ENCODE measurements around the gene GRID2. TPM values are rescaled to one million over a fixed set of nuclear protein-coding genes. Genes with fewer than 3 reads are reported as not detected.

GRID2 gene
- total RNA-seq, 2 donors from 2014 or later = 27.3 to 40.4 TPM

DNA sequence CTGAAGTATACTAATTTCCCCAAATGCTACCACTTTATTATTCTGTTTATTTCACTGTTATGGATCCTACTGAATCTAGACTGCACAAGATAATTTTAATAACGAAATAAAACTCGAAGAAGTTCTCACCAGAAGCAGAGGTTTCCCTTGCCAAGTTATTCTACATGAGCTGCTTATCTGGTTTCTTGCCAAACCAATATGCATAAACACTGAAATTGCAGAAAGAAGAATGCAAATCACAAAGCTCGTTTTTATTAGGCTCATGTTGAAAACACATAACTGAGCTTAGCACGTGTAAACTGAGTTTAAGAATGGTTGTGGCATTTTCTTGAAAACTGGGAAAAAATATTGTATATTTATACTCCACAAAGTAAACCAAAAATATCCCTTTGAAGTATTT lies 35.9 kb downstream of the GRID2 start:
- TF ChIP-seq, protein P1, sequence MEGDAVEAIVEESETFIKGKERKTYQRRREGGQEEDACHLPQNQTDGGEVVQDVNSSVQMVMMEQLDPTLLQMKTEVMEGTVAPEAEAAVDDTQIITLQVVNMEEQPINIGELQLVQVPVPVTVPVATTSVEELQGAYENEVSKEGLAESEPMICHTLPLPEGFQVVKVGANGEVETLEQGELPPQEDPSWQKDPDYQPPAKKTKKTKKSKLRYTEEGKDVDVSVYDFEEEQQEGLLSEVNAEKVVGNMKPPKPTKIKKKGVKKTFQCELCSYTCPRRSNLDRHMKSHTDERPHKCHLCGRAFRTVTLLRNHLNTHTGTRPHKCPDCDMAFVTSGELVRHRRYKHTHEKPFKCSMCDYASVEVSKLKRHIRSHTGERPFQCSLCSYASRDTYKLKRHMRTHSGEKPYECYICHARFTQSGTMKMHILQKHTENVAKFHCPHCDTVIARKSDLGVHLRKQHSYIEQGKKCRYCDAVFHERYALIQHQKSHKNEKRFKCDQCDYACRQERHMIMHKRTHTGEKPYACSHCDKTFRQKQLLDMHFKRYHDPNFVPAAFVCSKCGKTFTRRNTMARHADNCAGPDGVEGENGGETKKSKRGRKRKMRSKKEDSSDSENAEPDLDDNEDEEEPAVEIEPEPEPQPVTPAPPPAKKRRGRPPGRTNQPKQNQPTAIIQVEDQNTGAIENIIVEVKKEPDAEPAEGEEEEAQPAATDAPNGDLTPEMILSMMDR (conservative IDR thresholded peaks at IDR 0.05) = no peak

DNA sequence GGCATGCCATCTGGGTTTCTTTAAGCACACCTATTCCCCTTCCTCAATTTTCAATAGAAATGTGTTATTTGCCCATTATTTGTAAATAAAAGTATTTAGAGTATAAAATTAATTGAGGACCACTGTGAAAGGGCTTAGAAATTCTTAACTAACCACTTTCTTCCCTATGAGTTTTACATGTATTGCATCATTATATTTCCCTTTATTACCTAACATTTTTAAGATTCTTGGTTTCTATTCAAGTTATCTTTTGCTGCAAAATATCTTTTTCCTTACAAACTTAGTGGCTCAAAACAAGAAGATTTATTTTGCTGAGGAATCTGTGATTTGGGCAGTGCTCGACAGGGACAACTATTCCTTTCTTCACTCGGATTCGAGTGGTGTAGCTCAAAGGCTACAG lies 40.5 kb downstream of the GRID2 start:
- no peak overlapping the region for H3K4me3 ChIP-seq (ENCODE audit: low read length)
- no peak overlapping the region for H3K27ac ChIP-seq (ENCODE audit: low read depth, low read length)
- H3K9ac ChIP-seq (ENCODE audit: extremely low read depth, low read length, poor library complexity, severe bottlenecking) = no peak overlapping the region
- H3K27me3 ChIP-seq (ENCODE audit: control insufficient read depth, insufficient read depth, low read length, poor library complexity, severe bottlenecking) = no peaks in the 10 kb centered on the region
- no peak for DNase-seq
- H3K4me1 ChIP-seq (ENCODE audit: control insufficient read depth, insufficient read depth, low read length) = no peaks in the 10 kb centered on the region
- H3K27me3 Mint-ChIP-seq (ENCODE audit: insufficient read depth) = no peaks in the 10 kb centered on the region
- H3K36me3 ChIP-seq (ENCODE audit: control insufficient read depth, insufficient read depth, low read length) = no peaks in the 10 kb centered on the region
- H3K36me3 Mint-ChIP-seq (ENCODE audit: low read depth) = no peaks in the 10 kb centered on the region
- peaks cover 4% of the 10 kb centered on the region for H3K4me1 Mint-ChIP-seq
- no peak overlapping the region for H3K4me3 Mint-ChIP-seq
- no peak overlapping the region for H3K27ac Mint-ChIP-seq
- TF ChIP-seq, protein P1 (conservative IDR thresholded peaks at IDR 0.05) = no peak
- WGBS, 2 experiments (ENCODE audit: insufficient coverage in 1 of 2, insufficient read length in 1 of 2) = 90 to 93% methylated on average over 3 of the region's 3 CpGs
- no peaks in the 10 kb centered on the region for H3K9me3 ChIP-seq (ENCODE audit: control insufficient read depth, low read length)
- no peaks in the 10 kb centered on the region for H3K9me3 Mint-ChIP-seq

More for the DNA sequence above, 35.9 kb downstream of the GRID2 start:
- Mint-ChIP-seq H3K27ac (no peak overlapping the region), H3K36me3 (ENCODE audit: low read depth) (no peaks in the 10 kb centered on the region), H3K4me1 (no peaks in the 10 kb centered on the region), H3K4me3 (no peak overlapping the region), H3K27me3 (ENCODE audit: insufficient read depth) (no peaks in the 10 kb centered on the region), H3K9me3 (no peaks in the 10 kb centered on the region)
- no peak for DNase-seq
- Histone ChIP-seq H3K4me1 (ENCODE audit: control insufficient read depth, insufficient read depth, low read length) (no peaks in the 10 kb centered on the region), H3K9ac (ENCODE audit: extremely low read depth, low read length, poor library complexity, severe bottlenecking) (no peak overlapping the region), H3K36me3 (ENCODE audit: control insufficient read depth, insufficient read depth, low read length) (no peaks in the 10 kb centered on the region), H3K9me3 (ENCODE audit: control insufficient read depth, low read length) (no peaks in the 10 kb centered on the region), H3K27ac (ENCODE audit: low read depth, low read length) (no peak overlapping the region), H3K4me3 (ENCODE audit: low read length) (no peak overlapping the region), H3K27me3 (ENCODE audit: control insufficient read depth, insufficient read depth, low read length, poor library complexity, severe bottlenecking) (no peaks in the 10 kb centered on the region)
- 86 to 94% methylated on average over 3 to 4 of the region's 4 CpGs for WGBS, 2 experiments (ENCODE audit: insufficient coverage in 1 of 2, insufficient read length in 1 of 2)

DNA sequence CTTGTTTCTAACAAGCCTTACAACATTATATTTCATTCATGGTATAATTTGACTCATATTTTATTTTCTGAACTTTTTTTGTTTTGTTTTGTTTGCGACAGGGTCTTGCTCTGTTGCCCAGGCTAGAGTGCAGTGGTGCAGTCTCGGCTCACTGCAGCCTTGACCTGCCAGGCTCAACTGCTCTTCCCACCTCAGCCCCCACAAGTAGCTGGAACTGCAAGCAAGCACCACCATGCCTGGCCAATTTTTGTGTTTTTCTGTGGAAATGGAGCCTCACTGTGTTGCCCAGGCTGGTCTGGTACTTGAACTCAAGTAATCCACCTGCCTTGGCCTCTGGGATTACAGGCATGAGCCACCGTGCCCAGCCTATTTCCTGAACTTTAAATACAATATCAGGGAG lies 42.5 kb downstream of the GRID2 start:
- Mint-ChIP-seq H3K9me3 (no peaks in the 10 kb centered on the region), H3K36me3 (ENCODE audit: low read depth) (no peaks in the 10 kb centered on the region), H3K27ac (no peak overlapping the region), H3K4me3 (no peak overlapping the region), H3K4me1 (peaks cover 4% of the 10 kb centered on the region), H3K27me3 (ENCODE audit: insufficient read depth) (no peaks in the 10 kb centered on the region)
- Histone ChIP-seq H3K9me3 (ENCODE audit: control insufficient read depth, low read length) (no peaks in the 10 kb centered on the region), H3K36me3 (ENCODE audit: control insufficient read depth, insufficient read depth, low read length) (no peaks in the 10 kb centered on the region), H3K4me1 (ENCODE audit: control insufficient read depth, insufficient read depth, low read length) (no peaks in the 10 kb centered on the region), H3K27ac (ENCODE audit: low read depth, low read length) (no peak overlapping the region), H3K27me3 (ENCODE audit: control insufficient read depth, insufficient read depth, low read length, poor library complexity, severe bottlenecking) (no peaks in the 10 kb centered on the region), H3K9ac (ENCODE audit: extremely low read depth, low read length, poor library complexity, severe bottlenecking) (no peak overlapping the region), H3K4me3 (ENCODE audit: low read length) (no peak overlapping the region)
- TF ChIP-seq, protein P1 (conservative IDR thresholded peaks at IDR 0.05) = no peak
- 97 to 100% methylated on average over 3 of the region's 3 CpGs for WGBS, 2 experiments (ENCODE audit: insufficient coverage in 1 of 2, insufficient read length in 1 of 2)
- DNase-seq = no peak
